ENCODE results near the gene RGS18. TPM values are rescaled to one million over a fixed set of nuclear protein-coding genes. Genes with fewer than 3 reads are reported as not detected.

Gene RGS18
- total RNA-seq (10 to 100 TPM in 1 of 2 donors, 1 to 10 TPM in 1; 3.5 to 18.0 TPM), polyA plus RNA-seq (ENCODE audit: insufficient read length in 6 of 6) (1 to 10 TPM; 3.2 to 6.3 (median 4.0) TPM)
- long read RNA-seq, donor 1, partial matches to known transcripts: 0 of 2 reads
- long read RNA-seq, donor 1, other reads (novel, unspliced or antisense): 0 of 2 reads
- long read RNA-seq, donor 2: 0 reads
- long read RNA-seq, donor 3, partial matches to known transcripts: 0 of 2 reads
- long read RNA-seq, donor 3, other reads (novel, unspliced or antisense): 0 of 2 reads
- long read RNA-seq, donor 4, partial matches to known transcripts: 1 of 1 reads
- long read RNA-seq, donor 4, other reads (novel, unspliced or antisense): 0 of 1 reads
- long read RNA-seq, donor 5, partial matches to known transcripts: 0 of 1 reads
- long read RNA-seq, donor 5, other reads (novel, unspliced or antisense): 0 of 1 reads
- long read RNA-seq, donor 6, partial matches to known transcripts: 0 of 1 reads
- long read RNA-seq, donor 6, other reads (novel, unspliced or antisense): 0 of 1 reads
- long read RNA-seq, donor 7, partial matches to known transcripts: 0 of 1 reads
- long read RNA-seq, donor 7, other reads (novel, unspliced or antisense): 0 of 1 reads
- long read RNA-seq, donor 8, partial matches to known transcripts: 0 of 1 reads
- long read RNA-seq, donor 8, other reads (novel, unspliced or antisense): 0 of 1 reads
- long read RNA-seq, donor 9: 0 reads
- long read RNA-seq, donor 10: 0 reads
- long read RNA-seq, donor 11: 0 reads
- long read RNA-seq, donor 12, partial matches to known transcripts: 0 of 3 reads
- long read RNA-seq, donor 12, other reads (novel, unspliced or antisense): 0 of 3 reads

GRCh38 chr1:192158181-192158580, at the start of gene RGS18:
TSS of gene RGS18 (plus strand) at chr1:192158462. CDS start at chr1:192158638, 176 bp downstream.
- no peak for TF ChIP-seq CTCF (IDR thresholded peaks at IDR 0.05)
- Histone ChIP-seq H3K27me3 (no peaks in the 10 kb centered on the region), H3K36me3 (no peaks in the 10 kb centered on the region), H3K4me3 (peak within 1 kb of the TSS in 1 of 2 donors; percentile 31), H3K9me3 (no peaks in the 10 kb centered on the region), H3K27ac (peak within 1 kb of the TSS; percentile 5 to 97), H3K4me1 (peaks cover 0 to 30% of the 10 kb centered on the region in 2 donors)
- ATAC-seq: peak; percentile 70
- intact Hi-C loops (cut with DNase I): no loop called here
- peak in 1 of 4 donors; percentile 3 for DNase-seq

GRCh38 chr1:192109576-192109975, 48.7 kb upstream of the RGS18 start:
- H3K36me3 ChIP-seq: no peaks in the 10 kb centered on the region
- H3K9me3 ChIP-seq: no peaks in the 10 kb centered on the region
- intact Hi-C loops (cut with DNase I): no loop called here
- H3K27ac ChIP-seq: no peak overlapping the region
- ATAC-seq: peak; percentile 93
- H3K27me3 ChIP-seq: no peaks in the 10 kb centered on the region
- DNase-seq: peak in 1 of 4 donors; percentile 48
- no peaks in the 10 kb centered on the region for H3K4me1 ChIP-seq
- no peak for TF ChIP-seq CTCF (IDR thresholded peaks at IDR 0.05)
- no peak overlapping the region for H3K4me3 ChIP-seq

- DNase-seq (no peak), ATAC-seq (no peak)
- no peaks in the 10 kb centered on the region for H3K9me3 ChIP-seq
- no peaks in the 10 kb centered on the region for H3K4me1 ChIP-seq
- no peak overlapping the region for H3K4me3 ChIP-seq
- no peak overlapping the region for H3K27ac ChIP-seq
- H3K36me3 ChIP-seq: no peaks in the 10 kb centered on the region
- no peak for TF ChIP-seq CTCF (IDR thresholded peaks at IDR 0.05)
- no peaks in the 10 kb centered on the region for H3K27me3 ChIP-seq
- intact Hi-C loops (cut with DNase I): no loop called here
Measured at GRCh38 chr1:192115000-192115399, 43.3 kb upstream of the RGS18 start.

DNA sequence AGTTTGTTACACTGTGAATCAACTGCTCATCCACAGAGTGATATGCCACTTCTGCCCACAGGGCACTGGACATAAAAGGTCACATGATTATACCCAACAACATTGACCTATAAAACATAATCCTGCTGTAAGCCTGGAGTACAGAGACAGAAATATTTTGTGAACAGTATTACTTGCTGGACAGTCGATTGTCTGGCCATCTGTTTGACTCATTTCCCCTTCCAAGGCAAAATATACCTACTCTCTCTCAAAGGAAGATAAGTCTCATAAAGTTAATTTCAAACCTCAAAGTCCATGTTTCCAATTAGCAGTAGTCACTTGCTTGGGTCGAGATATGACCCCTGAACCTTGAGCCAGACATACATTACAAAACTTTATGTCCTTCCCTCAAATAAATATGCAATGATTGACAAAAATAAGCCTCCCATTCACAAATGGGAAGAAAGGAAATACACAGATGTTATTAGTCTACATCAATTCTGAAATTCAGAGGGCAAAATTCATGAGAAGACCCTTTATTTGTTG, 39.3 kb upstream of the RGS18 start:
- Histone ChIP-seq H3K4me1 (no peaks in the 10 kb centered on the region), H3K27ac (no peak overlapping the region), H3K27me3 (no peaks in the 10 kb centered on the region), H3K9me3 (no peaks in the 10 kb centered on the region), H3K4me3 (no peak overlapping the region), H3K36me3 (no peaks in the 10 kb centered on the region)
- no peak for TF ChIP-seq CTCF (IDR thresholded peaks at IDR 0.05)
- DNase-seq (no peak), ATAC-seq (no peak)
- intact Hi-C loops (cut with DNase I): no loop called here

- Histone ChIP-seq H3K36me3 (no peaks in the 10 kb centered on the region), H3K9me3 (no peaks in the 10 kb centered on the region), H3K27ac (no peak overlapping the region), H3K4me1 (no peaks in the 10 kb centered on the region), H3K27me3 (no peaks in the 10 kb centered on the region), H3K4me3 (no peak overlapping the region)
- TF ChIP-seq CTCF (IDR thresholded peaks at IDR 0.05): no peak
- intact Hi-C loops (cut with DNase I): no loop called here
- ATAC-seq (no peak), DNase-seq (no peak)
Measured at GRCh38 chr1:192119701-192120100, 38.6 kb upstream of the RGS18 start.
